ENCODE data around the gene MPP1. TPM values are rescaled to one million over a fixed set of nuclear protein-coding genes. Genes with fewer than 3 reads are reported as not detected.

The MPP1 gene
- total RNA-seq, 5 donors from 2014 or later (not counting 1 experiment from before 2014, with no cell fraction given) = 13.6 to 24.1 (median 15.1) TPM

DNA sequence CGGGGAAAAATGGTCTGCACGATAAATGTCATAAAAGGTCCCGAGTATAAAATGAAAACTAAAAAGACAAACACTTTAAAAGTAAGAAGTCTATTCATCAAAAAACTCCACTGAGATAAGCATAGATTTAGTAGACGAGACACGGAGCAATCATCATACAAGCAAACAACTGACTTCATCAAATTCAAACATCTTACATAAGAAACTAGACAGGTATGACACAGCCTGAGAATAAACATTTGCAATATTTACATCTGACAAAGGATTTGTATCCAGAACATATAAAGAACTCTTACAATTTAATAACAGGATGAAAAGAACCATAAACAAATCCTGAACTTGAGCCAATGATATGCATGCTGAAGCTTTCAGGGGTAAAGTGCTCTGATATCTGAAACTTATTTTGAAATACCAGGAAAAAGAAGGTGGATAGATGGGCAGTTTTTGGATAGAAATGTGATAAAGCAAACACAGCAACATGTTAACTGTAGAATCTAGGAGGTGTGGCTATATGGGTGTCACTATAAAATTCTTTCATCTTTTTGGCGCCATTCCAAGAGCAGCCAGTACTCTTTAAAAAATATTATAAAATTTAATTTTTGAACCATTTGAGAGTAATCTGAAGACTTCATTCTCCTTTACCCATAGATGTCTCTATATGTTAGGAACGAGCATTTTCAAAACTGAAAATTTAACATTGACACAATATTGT lies 12.0 kb downstream of the MPP1 start:
- Mint-ChIP-seq H3K36me3 (peaks cover 9% of the 10 kb centered on the region), H3K9me3 (no peaks in the 10 kb centered on the region), H3K4me3 (no peak overlapping the region), H3K27me3 (peaks cover 0 to 8% of the 10 kb centered on the region in 2 donors), H3K27ac (no peak overlapping the region), H3K4me1 (peaks cover 0 to 5% (median 0%) of the 10 kb centered on the region in 3 donors)
- no peaks in the 10 kb centered on the region for H3K36me3 ChIP-seq (ENCODE audit: control insufficient read depth in 2 of 2, extremely low read depth in 1 of 2, insufficient read depth in 1 of 2, low read length in 1 of 2)
- H3K27me3 ChIP-seq (replicated peaks in 1 of 2; ENCODE audit: control insufficient read depth in 2 of 2, extremely low read depth in 1 of 2, insufficient read depth in 2 of 2, low read length in 1 of 2) = no peaks in the 10 kb centered on the region
- ATAC-seq (replicated peaks in 1 of 4) (no peak), DNase-seq (no peak)
- no peaks in the 10 kb centered on the region for H3K4me1 ChIP-seq (ENCODE audit: control insufficient read depth in 1 of 2, extremely low read depth in 1 of 2, insufficient read depth in 2 of 2, low read length in 2 of 2)
- no peak overlapping the region for H3K4me3 ChIP-seq (ENCODE audit: control insufficient read depth in 1 of 2, extremely low read depth in 1 of 2, low read length in 1 of 2)
- CTCF ChIA-PET = interaction anchor here in 1 of 2 donors (0.5 kb wide), 1 partner anchor 289 kb away, joined by 3 read pairs; no protein-coding TSS in a partner anchor
- H3K27ac ChIP-seq (ENCODE audit: low read length) = no peak overlapping the region
- H3K9me3 ChIP-seq = no peaks in the 10 kb centered on the region
- POLR2A ChIA-PET = no interaction called here
- WGBS (ENCODE audit: insufficient coverage) = no CpG with 5 or more reads among the region's 7 CpGs

DNA sequence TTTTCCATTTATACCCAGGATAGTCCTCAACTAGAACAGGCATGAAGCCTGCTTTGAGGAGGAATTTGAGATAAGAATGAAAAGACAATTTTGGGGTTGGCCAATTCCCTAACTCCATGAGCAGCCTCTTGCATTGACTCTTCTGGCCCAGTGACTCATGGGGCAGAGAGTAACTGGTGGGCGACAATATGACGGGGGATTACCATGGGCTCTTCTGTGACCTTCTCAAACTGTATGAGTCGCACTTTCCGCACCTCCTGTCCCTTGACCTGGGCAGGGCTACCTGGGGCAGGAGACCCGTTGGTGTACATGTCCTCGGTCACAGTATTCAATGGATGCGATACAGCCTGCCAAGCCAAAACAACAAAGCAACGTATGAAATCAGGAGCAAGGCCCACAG lies 13.3 kb downstream of the MPP1 start:
- ATAC-seq (replicated peaks in 1 of 4) (no peak), DNase-seq (no peak)
- Histone ChIP-seq H3K27me3 (replicated peaks in 1 of 2; ENCODE audit: control insufficient read depth in 2 of 2, extremely low read depth in 1 of 2, insufficient read depth in 2 of 2, low read length in 1 of 2) (no peaks in the 10 kb centered on the region), H3K4me1 (ENCODE audit: control insufficient read depth in 1 of 2, extremely low read depth in 1 of 2, insufficient read depth in 2 of 2, low read length in 2 of 2) (no peaks in the 10 kb centered on the region), H3K9me3 (no peaks in the 10 kb centered on the region), H3K4me3 (ENCODE audit: control insufficient read depth in 1 of 2, extremely low read depth in 1 of 2, low read length in 1 of 2) (no peak overlapping the region), H3K27ac (ENCODE audit: low read length) (no peak overlapping the region), H3K36me3 (ENCODE audit: control insufficient read depth in 2 of 2, extremely low read depth in 1 of 2, insufficient read depth in 1 of 2, low read length in 1 of 2) (no peaks in the 10 kb centered on the region)
- ChIA-PET CTCF (interaction anchor here in 1 of 2 donors (0.5 kb wide), 1 partner anchor 1127 kb away, joined by 3 read pairs; no protein-coding TSS in a partner anchor), POLR2A (no interaction called here)
- peaks cover 0 to 8% of the 10 kb centered on the region in 2 donors for H3K27me3 Mint-ChIP-seq
- H3K27ac Mint-ChIP-seq = no peak overlapping the region
- H3K36me3 Mint-ChIP-seq = peaks cover 9% of the 10 kb centered on the region
- no peaks in the 10 kb centered on the region for H3K9me3 Mint-ChIP-seq
- peaks cover 0 to 2% (median 0%) of the 10 kb centered on the region in 3 donors for H3K4me1 Mint-ChIP-seq
- H3K4me3 Mint-ChIP-seq = no peak overlapping the region
- WGBS (ENCODE audit: insufficient coverage) = 89% methylated on average over 3 of the region's 8 CpGs

DNA sequence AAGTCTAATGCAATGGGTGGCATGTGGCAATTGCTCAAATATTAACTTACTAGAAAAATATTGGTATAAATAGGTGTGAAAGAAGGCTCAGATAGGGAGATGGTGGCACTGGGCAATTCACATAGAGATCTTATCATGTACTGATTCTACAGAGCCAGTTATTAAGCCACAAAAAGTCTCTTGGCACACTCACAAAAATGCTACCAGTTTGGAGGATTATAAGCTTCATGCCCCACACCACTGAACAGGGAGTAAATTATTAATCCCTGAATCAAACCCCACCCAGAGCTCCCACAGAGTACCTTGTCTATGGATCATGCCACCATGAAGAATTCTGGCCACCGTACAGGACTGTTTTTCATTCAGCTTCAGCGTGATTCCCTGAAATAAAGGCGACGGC lies 13.8 kb downstream of the MPP1 start:
- ATAC-seq (replicated peaks in 1 of 4) (no peak), DNase-seq (no peak)
- H3K9me3 Mint-ChIP-seq = no peaks in the 10 kb centered on the region
- no CpG with 5 or more reads among the region's 4 CpGs for WGBS (ENCODE audit: insufficient coverage)
- no peaks in the 10 kb centered on the region for H3K36me3 ChIP-seq (ENCODE audit: control insufficient read depth in 2 of 2, extremely low read depth in 1 of 2, insufficient read depth in 1 of 2, low read length in 1 of 2)
- no peak overlapping the region for H3K27ac ChIP-seq (ENCODE audit: low read length)
- H3K9me3 ChIP-seq = no peaks in the 10 kb centered on the region
- H3K27me3 ChIP-seq (replicated peaks in 1 of 2; ENCODE audit: control insufficient read depth in 2 of 2, extremely low read depth in 1 of 2, insufficient read depth in 2 of 2, low read length in 1 of 2) = no peaks in the 10 kb centered on the region
- H3K36me3 Mint-ChIP-seq = peaks cover 9% of the 10 kb centered on the region
- CTCF ChIA-PET = interaction anchor here in 1 of 2 donors (0.5 kb wide), 1 partner anchor 1127 kb away, joined by 3 read pairs; no protein-coding TSS in a partner anchor
- peaks cover 0 to 2% (median 0%) of the 10 kb centered on the region in 3 donors for H3K4me1 Mint-ChIP-seq
- H3K27ac Mint-ChIP-seq = no peak overlapping the region
- H3K4me1 ChIP-seq (ENCODE audit: control insufficient read depth in 1 of 2, extremely low read depth in 1 of 2, insufficient read depth in 2 of 2, low read length in 2 of 2) = no peaks in the 10 kb centered on the region
- H3K4me3 ChIP-seq (ENCODE audit: control insufficient read depth in 1 of 2, extremely low read depth in 1 of 2, low read length in 1 of 2) = no peak overlapping the region
- H3K4me3 Mint-ChIP-seq = no peak overlapping the region
- POLR2A ChIA-PET = no interaction called here
- H3K27me3 Mint-ChIP-seq = peaks cover 0 to 8% of the 10 kb centered on the region in 2 donors

DNA sequence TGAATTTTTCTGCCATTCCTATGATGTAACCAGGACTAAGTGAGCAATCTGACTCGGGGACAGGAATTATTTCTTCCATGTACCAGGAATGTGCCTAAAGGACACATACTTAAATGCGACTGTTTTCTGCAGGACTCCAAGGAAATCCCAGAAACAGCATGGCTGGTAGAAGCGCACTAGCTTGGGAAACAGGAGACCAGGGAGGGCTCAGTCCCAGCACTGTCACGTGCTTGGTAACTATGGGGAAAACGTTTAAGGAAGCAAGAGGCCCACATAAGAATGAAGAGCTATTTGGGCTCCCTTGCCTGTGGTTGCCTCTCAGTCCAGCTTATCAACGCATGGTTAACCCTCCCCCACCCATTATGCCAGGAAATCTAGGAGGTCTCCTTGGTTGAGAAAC lies 19.6 kb downstream of the MPP1 start:
- Mint-ChIP-seq H3K36me3 (peaks cover 16% of the 10 kb centered on the region), H3K27me3 (peaks cover 0 to 6% of the 10 kb centered on the region in 2 donors), H3K9me3 (no peaks in the 10 kb centered on the region), H3K4me3 (no peak overlapping the region), H3K27ac (no peak overlapping the region), H3K4me1 (peaks cover 12 to 15% (median 13%) of the 10 kb centered on the region in 3 donors)
- ChIA-PET CTCF (no interaction called here), POLR2A (no interaction called here)
- no peaks in the 10 kb centered on the region for H3K27me3 ChIP-seq (replicated peaks in 1 of 2; ENCODE audit: control insufficient read depth in 2 of 2, extremely low read depth in 1 of 2, insufficient read depth in 2 of 2, low read length in 1 of 2)
- H3K27ac ChIP-seq (ENCODE audit: low read length) = no peak overlapping the region
- H3K9me3 ChIP-seq = no peaks in the 10 kb centered on the region
- peaks cover 0 to 4% of the 10 kb centered on the region in 2 experiments for H3K4me1 ChIP-seq (ENCODE audit: control insufficient read depth in 1 of 2, extremely low read depth in 1 of 2, insufficient read depth in 2 of 2, low read length in 2 of 2)
- 67% methylated on average over 1 of the region's 6 CpGs for WGBS (ENCODE audit: insufficient coverage)
- H3K36me3 ChIP-seq (ENCODE audit: control insufficient read depth in 2 of 2, extremely low read depth in 1 of 2, insufficient read depth in 1 of 2, low read length in 1 of 2) = peaks cover 0 to 2% of the 10 kb centered on the region in 2 donors
- no peak overlapping the region for H3K4me3 ChIP-seq (ENCODE audit: control insufficient read depth in 1 of 2, extremely low read depth in 1 of 2, low read length in 1 of 2)
- DNase-seq (no peak), ATAC-seq (replicated peaks in 1 of 4) (no peak)

DNA sequence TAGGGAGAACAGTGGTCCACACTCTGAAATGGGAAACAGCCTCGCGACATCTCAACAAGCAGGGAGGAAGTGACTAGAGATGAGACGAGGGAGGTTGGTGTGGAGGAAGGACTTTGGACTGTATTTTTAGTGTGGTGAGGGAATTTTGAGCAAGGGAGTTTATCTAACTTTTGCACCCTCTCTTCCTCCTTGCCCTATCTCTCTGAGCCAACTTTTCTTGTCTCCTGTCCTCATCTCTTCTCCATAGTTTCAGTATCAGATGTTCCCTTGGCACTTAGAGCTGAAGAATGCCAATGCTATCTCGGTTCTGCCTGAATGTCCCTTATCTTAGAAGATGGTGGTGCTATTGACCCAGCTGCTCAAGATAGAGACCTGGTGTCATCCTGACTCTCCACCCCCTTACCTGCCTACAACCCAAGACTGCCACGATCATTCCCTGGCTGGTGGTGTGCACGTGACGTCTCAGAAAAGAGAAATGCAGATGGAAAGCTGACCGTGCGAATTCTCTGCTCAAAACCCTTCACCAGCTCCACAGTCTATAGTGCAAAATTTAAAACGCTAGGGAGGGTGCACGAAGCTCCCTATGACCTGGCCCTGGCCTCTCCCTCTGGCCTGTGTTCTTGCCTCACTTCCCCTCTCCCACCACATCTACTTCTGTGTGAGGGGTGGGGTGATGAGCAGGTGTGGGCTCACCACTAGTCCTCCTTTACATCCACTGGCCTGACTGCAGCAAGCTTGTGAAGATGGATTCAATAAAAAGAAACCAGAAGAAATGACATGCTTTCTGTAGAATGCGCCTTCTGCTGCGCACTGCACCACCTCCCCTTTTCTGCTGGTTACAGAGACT lies 20.9 kb downstream of the MPP1 start:
- no peaks in the 10 kb centered on the region for H3K27me3 ChIP-seq (replicated peaks in 1 of 2; ENCODE audit: control insufficient read depth in 2 of 2, extremely low read depth in 1 of 2, insufficient read depth in 2 of 2, low read length in 1 of 2)
- ChIA-PET POLR2A (no interaction called here), CTCF (interaction anchor here in 1 of 2 donors (0.6 kb wide), 1 partner anchor 239 kb away, joined by 5 read pairs; no protein-coding TSS in a partner anchor)
- peaks cover 0 to 6% of the 10 kb centered on the region in 2 donors for H3K27me3 Mint-ChIP-seq
- WGBS (ENCODE audit: insufficient coverage) = 62% methylated on average over 4 of the region's 13 CpGs
- H3K9me3 ChIP-seq = no peaks in the 10 kb centered on the region
- peak overlapping the region; percentile 7 to 19 for H3K4me3 ChIP-seq (ENCODE audit: control insufficient read depth in 1 of 2, extremely low read depth in 1 of 2, low read length in 1 of 2)
- H3K27ac Mint-ChIP-seq = peak overlapping the region; percentile 77 to 82
- peaks cover 0 to 4% of the 10 kb centered on the region in 2 experiments for H3K4me1 ChIP-seq (ENCODE audit: control insufficient read depth in 1 of 2, extremely low read depth in 1 of 2, insufficient read depth in 2 of 2, low read length in 2 of 2)
- DNase-seq (no peak), ATAC-seq (replicated peaks in 1 of 4) (peak in 1 of 4 experiments; percentile 39)
- H3K9me3 Mint-ChIP-seq = no peaks in the 10 kb centered on the region
- H3K36me3 Mint-ChIP-seq = peaks cover 10% of the 10 kb centered on the region
- peaks cover 12 to 15% (median 13%) of the 10 kb centered on the region in 3 donors for H3K4me1 Mint-ChIP-seq
- peaks cover 0 to 2% of the 10 kb centered on the region in 2 donors for H3K36me3 ChIP-seq (ENCODE audit: control insufficient read depth in 2 of 2, extremely low read depth in 1 of 2, insufficient read depth in 1 of 2, low read length in 1 of 2)
- H3K27ac ChIP-seq (ENCODE audit: low read length) = no peak overlapping the region
- peak overlapping the region; percentile 66 to 81 (median 77) for H3K4me3 Mint-ChIP-seq

DNA sequence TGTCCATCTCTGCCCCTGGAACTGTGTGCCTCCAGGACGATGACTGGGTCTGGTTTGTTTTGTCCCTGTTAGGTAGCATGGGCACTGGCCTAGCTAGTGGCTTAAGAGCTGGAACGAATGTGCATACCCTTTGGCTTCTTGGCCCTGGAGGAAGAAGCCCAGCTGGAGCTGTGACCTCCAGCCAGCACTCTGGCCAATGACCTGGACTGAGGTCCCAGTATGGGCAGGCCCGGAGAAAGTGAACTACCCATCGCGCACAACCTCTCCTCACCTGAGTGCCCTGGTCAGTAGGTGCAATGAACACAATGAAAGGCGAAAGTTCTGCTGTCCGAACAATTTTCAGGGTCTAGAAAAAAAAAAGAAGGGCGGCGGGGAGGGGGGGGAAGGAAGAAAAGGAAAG lies 24.3 kb downstream of the MPP1 start:
- DNase-seq (no peak), ATAC-seq (replicated peaks in 1 of 4) (no peak)
- Mint-ChIP-seq H3K27me3 (peaks cover 0 to 13% of the 10 kb centered on the region in 2 donors), H3K9me3 (no peaks in the 10 kb centered on the region), H3K4me3 (no peak overlapping the region), H3K4me1 (peaks cover 12 to 17% (median 13%) of the 10 kb centered on the region in 3 donors), H3K36me3 (peaks cover 16% of the 10 kb centered on the region), H3K27ac (no peak overlapping the region)
- Histone ChIP-seq H3K27ac (ENCODE audit: low read length) (no peak overlapping the region), H3K9me3 (no peaks in the 10 kb centered on the region), H3K4me3 (ENCODE audit: control insufficient read depth in 1 of 2, extremely low read depth in 1 of 2, low read length in 1 of 2) (no peak overlapping the region), H3K27me3 (replicated peaks in 1 of 2; ENCODE audit: control insufficient read depth in 2 of 2, extremely low read depth in 1 of 2, insufficient read depth in 2 of 2, low read length in 1 of 2) (no peaks in the 10 kb centered on the region), H3K36me3 (ENCODE audit: control insufficient read depth in 2 of 2, extremely low read depth in 1 of 2, insufficient read depth in 1 of 2, low read length in 1 of 2) (peaks cover 2 to 14% of the 10 kb centered on the region in 2 donors), H3K4me1 (ENCODE audit: control insufficient read depth in 1 of 2, extremely low read depth in 1 of 2, insufficient read depth in 2 of 2, low read length in 2 of 2) (peaks cover 0 to 4% of the 10 kb centered on the region in 2 experiments)
- WGBS (ENCODE audit: insufficient coverage) = 92% methylated on average over 2 of the region's 9 CpGs
- POLR2A ChIA-PET = no interaction called here
- CTCF ChIA-PET = interaction anchor here in 1 of 2 donors (0.5 kb wide), 1 partner anchor 306 kb away, joined by 4 read pairs; no protein-coding TSS in a partner anchor
